ENCODE data around the gene GAGE10. TPM values are rescaled to one million over a fixed set of nuclear protein-coding genes. Genes with fewer than 3 reads are reported as not detected.

The GAGE10 gene
- total and polyA plus RNA-seq, 2 donors (not counting 3 experiments of a cell fraction or from before 2014, with no cell fraction given), result not detected

- Histone ChIP-seq H3K36me3 (ENCODE audit: control insufficient read depth in 2 of 2, extremely low read depth in 1 of 2, insufficient read depth in 2 of 2, low read length in 2 of 2) (no peaks in the 10 kb centered on the region), H3K4me3 (replicated peaks in 1 of 3; ENCODE audit: insufficient read depth in 1 of 3, low read depth in 1 of 3, low read length in 3 of 3) (no peak overlapping the region), H3K9ac (replicated peaks; ENCODE audit: extremely low read depth, insufficient read depth, low read length) (no peak overlapping the region), H4K20me1 (replicated peaks; ENCODE audit: control insufficient read depth, extremely low read depth, insufficient read depth, low read length) (no peaks in the 10 kb centered on the region), H2AFZ (ENCODE audit: low read depth, low read length) (no peak overlapping the region), H3K9me3 (replicated peaks; ENCODE audit: control insufficient read depth, insufficient read depth, low read length) (no peaks in the 10 kb centered on the region), H3K4me1 (ENCODE audit: control insufficient read depth, extremely low read depth, insufficient read depth, low read length) (no peaks in the 10 kb centered on the region), H3K27ac (ENCODE audit: insufficient read depth, low read depth, low read length) (no peak overlapping the region), H3K9me1 (replicated peaks; ENCODE audit: control insufficient read depth, extremely low read depth, insufficient read depth, low read length) (no peaks in the 10 kb centered on the region), H3K27me3 (ENCODE audit: control insufficient read depth in 2 of 2, insufficient read depth in 2 of 2, low read length in 2 of 2) (no peaks in the 10 kb centered on the region), H3K4me2 (ENCODE audit: insufficient read depth, low read length) (no peak overlapping the region), H3K79me2 (ENCODE audit: control insufficient read depth, insufficient read depth, low read length) (no peaks in the 10 kb centered on the region)
- intact Hi-C loops (cut with micrococcal nuclease), result no loop called here
- ChIA-PET POLR2A (no interaction called here), CTCF (no interaction called here)
- no TSS peak for BruUV-seq (replicated peaks)
- dilution Hi-C loops (cut with MboI; ENCODE audit: extremely low pct_ligation_motif_present, low sequenced_read_pairs), result no loop called here
- TF ChIP-seq GATA2 (IDR thresholded peaks at IDR 0.05; ENCODE audit: insufficient read depth, insufficient read length, low read depth, low read length) (no peak), POLR2AphosphoS5 (IDR thresholded peaks at IDR 0.05; ENCODE audit: insufficient read depth, low read depth, low read length) (no peak), EZH2 (IDR thresholded peaks at IDR 0.05; ENCODE audit: borderline replicate concordance, low read depth, low read length, severe bottlenecking) (no peak), JUN (IDR thresholded peaks at IDR 0.05; ENCODE audit: borderline replicate concordance, insufficient read depth, insufficient read length, low read depth) (no peak), CTCF (IDR thresholded peaks at IDR 0.05; ENCODE audit: extremely low read depth in 1 of 2, insufficient read depth in 1 of 2, low read depth in 1 of 2, low read length in 2 of 2) (no peak), MAX (IDR thresholded peaks at IDR 0.05; ENCODE audit: insufficient read depth, insufficient read length) (no peak), FOS (IDR thresholded peaks at IDR 0.05; ENCODE audit: borderline replicate concordance, insufficient read depth, low read length) (no peak), MYC (IDR thresholded peaks at IDR 0.05; ENCODE audit: low read depth, low read length) (no peak), POLR2A (IDR thresholded peaks at IDR 0.05; ENCODE audit: low read depth, low read length) (no peak)
- FAIRE-seq (no peak), DNase-seq (ENCODE audit: low read depth, low spot score) (no peak)
These were observed 44.7 kb upstream of the GAGE10 start for GRCh38 chrX:49258749-49259124.
